SK-N-SH treated with all-trans-retinoic acid at 6 μM for 48 hours (cell line): ENCODE data around the gene PLEKHG5.

Experiments used
- ARNTL ChIP-seq: fragments of 450-650 bp; formaldehyde crosslinking; IDR thresholded peaks from 2 replicates; pipeline ENCODE4 v1.5.0; 2020; ENCODE audit warnings: low read depth, mild to moderate bottlenecking, moderate library complexity, borderline replicate concordance
- ISL1 ChIP-seq: fragments of 250-450 bp; sonication (Bioruptor Pico); IDR thresholded peaks from 2 replicates; pipeline ENCODE4 v2.1.2; 2022; ENCODE audit warnings: mild to moderate bottlenecking, moderate library complexity
- PPARA ChIP-seq: fragments of 250-450 bp; sonication (Bioruptor Pico); IDR thresholded peaks from 2 replicates; pipeline ENCODE4 v1.5.0; 2020; ENCODE audit warnings: mild to moderate bottlenecking, borderline replicate concordance
- SNAI2 ChIP-seq: fragments of 250-450 bp; sonication (Bioruptor Pico); IDR thresholded peaks from 2 replicates; pipeline ENCODE4 v1.5.0; 2020; ENCODE audit warnings: mild to moderate bottlenecking, moderate library complexity
- TCF4 ChIP-seq: fragments of 250-450 bp; sonication (Bioruptor Pico); IDR thresholded peaks from 2 replicates; pipeline ENCODE4 v1.8.0; 2021; ENCODE audit warnings: mild to moderate bottlenecking, moderate library complexity, borderline replicate concordance
- ZC3H10 ChIP-seq: fragments of 250-450 bp; sonication (Bioruptor Pico); IDR thresholded peaks from 2 replicates; pipeline ENCODE4 v1.5.1; 2021; ENCODE audit warnings: mild to moderate bottlenecking, moderate library complexity
- ZFP3 ChIP-seq: fragments of 250-450 bp; sonication (Bioruptor Pico); IDR thresholded peaks from 2 replicates; pipeline ENCODE4 v1.5.0; 2020; ENCODE audit warnings: mild to moderate bottlenecking, moderate library complexity
- ZNF8 ChIP-seq: fragments of 450-650 bp; formaldehyde crosslinking; IDR thresholded peaks from 2 replicates; pipeline ENCODE4 v1.5.0; 2020; ENCODE audit warnings: mild to moderate bottlenecking, moderate library complexity
- TF ChIP-seq, protein P1 (sequence below): fragments of 250-450 bp; sonication (Bioruptor Pico); IDR thresholded peaks from 2 replicates; pipeline ENCODE4 v1.5.0; 2020; ENCODE audit warnings: mild to moderate bottlenecking, moderate library complexity
- TF ChIP-seq, protein P2 (sequence below): fragments of 250-450 bp; sonication (Bioruptor Pico); IDR thresholded peaks from 2 replicates; pipeline ENCODE4 v1.5.1; 2020; ENCODE audit warnings: low read depth, mild to moderate bottlenecking, moderate library complexity

DNA sequence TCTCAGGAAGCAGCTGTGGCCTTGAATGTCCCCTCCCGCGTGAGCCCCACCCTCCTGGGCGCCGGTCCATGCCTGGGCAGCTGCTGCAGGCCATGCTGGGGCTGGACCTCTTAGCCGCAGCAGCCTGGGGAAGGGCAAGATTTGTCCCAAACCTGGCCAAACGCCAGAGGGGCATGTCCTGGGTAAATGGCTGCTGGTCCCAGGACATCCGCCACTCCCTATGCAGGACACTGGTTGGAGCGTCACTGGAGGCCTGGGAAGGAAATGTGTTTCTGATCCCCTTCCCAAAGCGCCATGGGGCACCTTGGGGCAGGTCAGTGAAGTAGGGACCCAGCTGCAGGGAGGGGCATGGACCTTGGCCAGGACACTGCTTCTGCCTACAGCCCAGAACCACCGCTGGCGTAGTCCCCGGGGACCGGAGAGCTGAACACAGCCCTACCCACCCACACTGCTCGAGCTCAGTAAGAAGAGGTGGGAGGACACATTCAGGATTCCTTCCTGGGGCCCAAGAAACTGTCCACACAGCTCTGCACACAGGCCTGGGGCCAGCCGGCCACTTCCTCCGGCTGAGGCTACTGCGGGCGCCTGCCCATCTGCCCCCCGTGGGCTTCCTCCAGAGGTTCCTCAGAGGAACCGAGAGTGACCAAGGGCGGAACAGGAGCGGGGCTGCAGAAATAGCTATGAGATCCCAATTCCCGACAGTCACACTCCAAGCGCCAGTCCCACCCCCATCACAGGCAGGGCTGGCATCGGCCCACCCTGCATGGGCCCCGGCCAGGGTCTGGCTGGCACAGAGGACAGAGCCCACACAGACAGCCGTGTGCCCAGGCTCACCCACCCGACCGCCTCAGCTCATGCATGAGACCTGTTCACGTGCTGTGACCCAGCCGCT is 10.8 kb upstream of the PLEKHG5 start:
- TF ChIP-seq ZNF8 (CRISPR knock-in tag) (no peak), PPARA (no peak), TCF4 (peak; percentile 38; the same call in 1 of the 2 replicates), ISL1 (CRISPR knock-in tag) (no peak), ZFP3 (CRISPR knock-in tag) (no peak), SNAI2 (no peak), ZC3H10 (CRISPR knock-in tag) (no peak), ARNTL (CRISPR knock-in tag) (no peak)
- TF ChIP-seq, protein P1, sequence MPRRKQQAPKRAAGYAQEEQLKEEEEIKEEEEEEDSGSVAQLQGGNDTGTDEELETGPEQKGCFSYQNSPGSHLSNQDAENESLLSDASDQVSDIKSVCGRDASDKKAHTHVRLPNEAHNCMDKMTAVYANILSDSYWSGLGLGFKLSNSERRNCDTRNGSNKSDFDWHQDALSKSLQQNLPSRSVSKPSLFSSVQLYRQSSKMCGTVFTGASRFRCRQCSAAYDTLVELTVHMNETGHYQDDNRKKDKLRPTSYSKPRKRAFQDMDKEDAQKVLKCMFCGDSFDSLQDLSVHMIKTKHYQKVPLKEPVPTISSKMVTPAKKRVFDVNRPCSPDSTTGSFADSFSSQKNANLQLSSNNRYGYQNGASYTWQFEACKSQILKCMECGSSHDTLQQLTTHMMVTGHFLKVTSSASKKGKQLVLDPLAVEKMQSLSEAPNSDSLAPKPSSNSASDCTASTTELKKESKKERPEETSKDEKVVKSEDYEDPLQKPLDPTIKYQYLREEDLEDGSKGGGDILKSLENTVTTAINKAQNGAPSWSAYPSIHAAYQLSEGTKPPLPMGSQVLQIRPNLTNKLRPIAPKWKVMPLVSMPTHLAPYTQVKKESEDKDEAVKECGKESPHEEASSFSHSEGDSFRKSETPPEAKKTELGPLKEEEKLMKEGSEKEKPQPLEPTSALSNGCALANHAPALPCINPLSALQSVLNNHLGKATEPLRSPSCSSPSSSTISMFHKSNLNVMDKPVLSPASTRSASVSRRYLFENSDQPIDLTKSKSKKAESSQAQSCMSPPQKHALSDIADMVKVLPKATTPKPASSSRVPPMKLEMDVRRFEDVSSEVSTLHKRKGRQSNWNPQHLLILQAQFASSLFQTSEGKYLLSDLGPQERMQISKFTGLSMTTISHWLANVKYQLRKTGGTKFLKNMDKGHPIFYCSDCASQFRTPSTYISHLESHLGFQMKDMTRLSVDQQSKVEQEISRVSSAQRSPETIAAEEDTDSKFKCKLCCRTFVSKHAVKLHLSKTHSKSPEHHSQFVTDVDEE (CRISPR knock-in tag), result no peak
- TF ChIP-seq, protein P2, sequence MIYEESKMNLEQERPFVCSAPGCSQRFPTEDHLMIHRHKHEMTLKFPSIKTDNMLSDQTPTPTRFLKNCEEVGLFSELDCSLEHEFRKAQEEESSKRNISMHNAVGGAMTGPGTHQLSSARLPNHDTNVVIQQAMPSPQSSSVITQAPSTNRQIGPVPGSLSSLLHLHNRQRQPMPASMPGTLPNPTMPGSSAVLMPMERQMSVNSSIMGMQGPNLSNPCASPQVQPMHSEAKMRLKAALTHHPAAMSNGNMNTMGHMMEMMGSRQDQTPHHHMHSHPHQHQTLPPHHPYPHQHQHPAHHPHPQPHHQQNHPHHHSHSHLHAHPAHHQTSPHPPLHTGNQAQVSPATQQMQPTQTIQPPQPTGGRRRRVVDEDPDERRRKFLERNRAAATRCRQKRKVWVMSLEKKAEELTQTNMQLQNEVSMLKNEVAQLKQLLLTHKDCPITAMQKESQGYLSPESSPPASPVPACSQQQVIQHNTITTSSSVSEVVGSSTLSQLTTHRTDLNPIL, result no peak
